ENCODE measurements around the gene ATP1B3.
A peak's percentile ranks its signal among the peaks of the same experiment; 100 is the strongest.

ATP1B3 gene

GRCh38 chr3:141941093-141941492 lies 64.7 kb downstream of the ATP1B3 start:
- H3K4ac ChIP-seq (ENCODE audit: low read depth, low read length): no peak overlapping the region

GRCh38 chr3:141942006-141942405 lies 65.6 kb downstream of the ATP1B3 start:
- DNase-seq: no peak
- Histone ChIP-seq H3K36me3 (ENCODE audit: control insufficient read depth, insufficient read depth, low read length) (no peaks in the 10 kb centered on the region), H3K4ac (ENCODE audit: low read depth, low read length) (no peak overlapping the region), H3K4me2 (ENCODE audit: low read length) (no peak overlapping the region), H2BK5ac (ENCODE audit: low read length) (peak overlapping the region; percentile 30), H2BK120ac (ENCODE audit: low read depth, low read length) (no peak overlapping the region), H2BK15ac (replicated peaks; ENCODE audit: low read depth) (no peak overlapping the region), H3K79me2 (ENCODE audit: control insufficient read depth, insufficient read depth, low read length) (no peaks in the 10 kb centered on the region), H3K23ac (ENCODE audit: low read length) (no peak overlapping the region), H3K4me1 (ENCODE audit: control insufficient read depth, low read depth, low read length) (peaks cover 9% of the 10 kb centered on the region), H3K56ac (ENCODE audit: low read length) (peak overlapping the region; percentile 6), H3K27me3 (ENCODE audit: insufficient read depth, low read length, poor library complexity) (no peaks in the 10 kb centered on the region), H2AK5ac (ENCODE audit: low read length) (no peak overlapping the region), H4K8ac (ENCODE audit: low read depth, low read length) (no peak overlapping the region), H4K5ac (ENCODE audit: low read length) (no peak overlapping the region), H3K18ac (ENCODE audit: low read length) (no peak overlapping the region), H3K79me1 (ENCODE audit: low read length) (no peaks in the 10 kb centered on the region), H3K27ac (ENCODE audit: low read depth, low read length) (no peak overlapping the region), H3K4me3 (ENCODE audit: low read length) (no peak overlapping the region), H3K9ac (ENCODE audit: low read length) (no peak overlapping the region)
- WGBS (ENCODE audit: extremely low coverage, insufficient coverage, low lambda C conversion rate): no CpG with 5 or more reads among the region's 8 CpGs

More at GRCh38 chr3:141941093-141941492, 64.7 kb downstream of the ATP1B3 start:
- no peak overlapping the region for H3K56ac ChIP-seq (ENCODE audit: low read length)
- H4K8ac ChIP-seq (ENCODE audit: low read depth, low read length): no peak overlapping the region
- no peak overlapping the region for H2BK5ac ChIP-seq (ENCODE audit: low read length)
- no peak overlapping the region for H3K4me3 ChIP-seq (ENCODE audit: low read length)
- DNase-seq: peak; percentile 54
- no peaks in the 10 kb centered on the region for H3K36me3 ChIP-seq (ENCODE audit: control insufficient read depth, insufficient read depth, low read length)
- no peak overlapping the region for H3K18ac ChIP-seq (ENCODE audit: low read length)
- WGBS (ENCODE audit: extremely low coverage, insufficient coverage, low lambda C conversion rate): no CpG with 5 or more reads among the region's 8 CpGs
- no peak overlapping the region for H3K4me2 ChIP-seq (ENCODE audit: low read length)
- no peak overlapping the region for H4K5ac ChIP-seq (ENCODE audit: low read length)
- H2BK15ac ChIP-seq (replicated peaks; ENCODE audit: low read depth): no peak overlapping the region
- H3K9ac ChIP-seq (ENCODE audit: low read length): no peak overlapping the region
- no peaks in the 10 kb centered on the region for H3K79me2 ChIP-seq (ENCODE audit: control insufficient read depth, insufficient read depth, low read length)
- H2AK5ac ChIP-seq (ENCODE audit: low read length): no peak overlapping the region
- no peaks in the 10 kb centered on the region for H3K79me1 ChIP-seq (ENCODE audit: low read length)
- H2BK120ac ChIP-seq (ENCODE audit: low read depth, low read length): no peak overlapping the region
- no peak overlapping the region for H3K27ac ChIP-seq (ENCODE audit: low read depth, low read length)
- H3K27me3 ChIP-seq (ENCODE audit: insufficient read depth, low read length, poor library complexity): no peaks in the 10 kb centered on the region
- no peak overlapping the region for H3K23ac ChIP-seq (ENCODE audit: low read length)
- H3K4me1 ChIP-seq (ENCODE audit: control insufficient read depth, low read depth, low read length): peaks cover 9% of the 10 kb centered on the region

- no peak overlapping the region for H2BK15ac ChIP-seq (replicated peaks; ENCODE audit: low read depth)
- H3K27me3 ChIP-seq (ENCODE audit: insufficient read depth, low read length, poor library complexity): no peaks in the 10 kb centered on the region
- no peak overlapping the region for H3K27ac ChIP-seq (ENCODE audit: low read depth, low read length)
- no peak overlapping the region for H3K4ac ChIP-seq (ENCODE audit: low read depth, low read length)
- no peak overlapping the region for H3K4me2 ChIP-seq (ENCODE audit: low read length)
- H3K9ac ChIP-seq (ENCODE audit: low read length): no peak overlapping the region
- no peak overlapping the region for H2BK5ac ChIP-seq (ENCODE audit: low read length)
- peaks cover 4% of the 10 kb centered on the region for H3K4me1 ChIP-seq (ENCODE audit: control insufficient read depth, low read depth, low read length)
- DNase-seq: peak; percentile 32
- no peak overlapping the region for H2BK120ac ChIP-seq (ENCODE audit: low read depth, low read length)
- no peak overlapping the region for H3K56ac ChIP-seq (ENCODE audit: low read length)
- H3K79me1 ChIP-seq (ENCODE audit: low read length): no peaks in the 10 kb centered on the region
- H3K4me3 ChIP-seq (ENCODE audit: low read length): no peak overlapping the region
- no peak overlapping the region for H3K18ac ChIP-seq (ENCODE audit: low read length)
- no CpG with 5 or more reads among the region's 16 CpGs for WGBS (ENCODE audit: extremely low coverage, insufficient coverage, low lambda C conversion rate)
- no peak overlapping the region for H2AK5ac ChIP-seq (ENCODE audit: low read length)
- H3K79me2 ChIP-seq (ENCODE audit: control insufficient read depth, insufficient read depth, low read length): no peaks in the 10 kb centered on the region
- no peaks in the 10 kb centered on the region for H3K36me3 ChIP-seq (ENCODE audit: control insufficient read depth, insufficient read depth, low read length)
- no peak overlapping the region for H4K8ac ChIP-seq (ENCODE audit: low read depth, low read length)
- H3K23ac ChIP-seq (ENCODE audit: low read length): no peak overlapping the region
- no peak overlapping the region for H4K5ac ChIP-seq (ENCODE audit: low read length)
These were observed 69.5 kb downstream of the ATP1B3 start for GRCh38 chr3:141945726-141946485.

- Histone ChIP-seq H4K8ac (ENCODE audit: low read depth, low read length) (no peak overlapping the region), H3K23ac (ENCODE audit: low read length) (no peak overlapping the region), H3K36me3 (ENCODE audit: control insufficient read depth, insufficient read depth, low read length) (no peaks in the 10 kb centered on the region), H3K4ac (ENCODE audit: low read depth, low read length) (no peak overlapping the region), H3K79me2 (ENCODE audit: control insufficient read depth, insufficient read depth, low read length) (no peaks in the 10 kb centered on the region), H3K27me3 (ENCODE audit: insufficient read depth, low read length, poor library complexity) (no peaks in the 10 kb centered on the region), H2AK5ac (ENCODE audit: low read length) (no peak overlapping the region), H3K4me1 (ENCODE audit: control insufficient read depth, low read depth, low read length) (no peaks in the 10 kb centered on the region), H4K5ac (ENCODE audit: low read length) (no peak overlapping the region), H3K4me3 (ENCODE audit: low read length) (no peak overlapping the region), H2BK15ac (replicated peaks; ENCODE audit: low read depth) (no peak overlapping the region), H3K27ac (ENCODE audit: low read depth, low read length) (no peak overlapping the region), H3K56ac (ENCODE audit: low read length) (no peak overlapping the region), H3K18ac (ENCODE audit: low read length) (no peak overlapping the region), H2BK5ac (ENCODE audit: low read length) (no peak overlapping the region), H3K9ac (ENCODE audit: low read length) (no peak overlapping the region), H2BK120ac (ENCODE audit: low read depth, low read length) (no peak overlapping the region), H3K79me1 (ENCODE audit: low read length) (no peaks in the 10 kb centered on the region), H3K4me2 (ENCODE audit: low read length) (no peak overlapping the region)
- no CpG with 5 or more reads among the region's 10 CpGs for WGBS (ENCODE audit: extremely low coverage, insufficient coverage, low lambda C conversion rate)
- DNase-seq: no peak
These were observed 73.0 kb downstream of the ATP1B3 start for GRCh38 chr3:141949399-141949798.

GRCh38 chr3:141949972-141950371 lies 73.5 kb downstream of the ATP1B3 start:
- Histone ChIP-seq H3K27me3 (ENCODE audit: insufficient read depth, low read length, poor library complexity) (no peaks in the 10 kb centered on the region), H4K5ac (ENCODE audit: low read length) (no peak overlapping the region), H3K18ac (ENCODE audit: low read length) (no peak overlapping the region), H3K79me2 (ENCODE audit: control insufficient read depth, insufficient read depth, low read length) (no peaks in the 10 kb centered on the region), H3K23ac (ENCODE audit: low read length) (no peak overlapping the region), H4K8ac (ENCODE audit: low read depth, low read length) (no peak overlapping the region), H3K4me3 (ENCODE audit: low read length) (no peak overlapping the region), H3K36me3 (ENCODE audit: control insufficient read depth, insufficient read depth, low read length) (no peaks in the 10 kb centered on the region), H3K9ac (ENCODE audit: low read length) (no peak overlapping the region), H2BK15ac (replicated peaks; ENCODE audit: low read depth) (no peak overlapping the region), H3K79me1 (ENCODE audit: low read length) (no peaks in the 10 kb centered on the region), H2AK5ac (ENCODE audit: low read length) (no peak overlapping the region), H2BK120ac (ENCODE audit: low read depth, low read length) (no peak overlapping the region), H3K4ac (ENCODE audit: low read depth, low read length) (no peak overlapping the region), H2BK5ac (ENCODE audit: low read length) (no peak overlapping the region), H3K27ac (ENCODE audit: low read depth, low read length) (no peak overlapping the region), H3K4me2 (ENCODE audit: low read length) (no peak overlapping the region), H3K4me1 (ENCODE audit: control insufficient read depth, low read depth, low read length) (no peaks in the 10 kb centered on the region), H3K56ac (ENCODE audit: low read length) (no peak overlapping the region)
- no peak for DNase-seq
- whole genome bisulfite sequencing (ENCODE audit: extremely low coverage, insufficient coverage, low lambda C conversion rate): no CpG with 5 or more reads among the region's 6 CpGs

Measured in mesendoderm (in vitro differentiated cells).